Thyroid gland (tissue), 4 donors: Measurements from ENCODE around the gene MAL. TPM values are rescaled to one million over a fixed set of nuclear protein-coding genes. Genes with fewer than 3 reads are reported as not detected.

ENCODE experiments used
- DNase-seq, 2 donors: peaks; one replicate each; pipeline ENCODE4 v3.0.0-alpha.2; 2019
- H3K27ac ChIP-seq, 3 donors: fragments of 200-600 bp; sonication (generic); 1 replicate in 2 of 3; 2 replicates in 1 of 3; pipeline ENCODE4 v1.5.1; 2016 to 2019; ENCODE audit warnings: mild to moderate bottlenecking in 1 of 3, moderate library complexity in 1 of 3
- H3K27me3 ChIP-seq: fragments of 200-600 bp; sonication (generic); one replicate; pipeline ENCODE4 v1.5.1; 2019
- H3K36me3 ChIP-seq, 2 donors: fragments of 200-600 bp; sonication (generic); one replicate each; pipeline ENCODE4 v1.5.1; 2016 to 2019
- H3K4me1 ChIP-seq, 2 donors: fragments of 200-600 bp; sonication (generic); one replicate each; pipeline ENCODE4 v1.5.1; 2017 to 2019
- H3K4me3 ChIP-seq, 3 donors: fragments of 200-600 bp; sonication (generic); replicated peaks in 1 of 3; 1 replicate in 2 of 3; 2 replicates in 1 of 3; pipeline ENCODE4 v1.5.1; 2016; ENCODE audit warnings: mild to moderate bottlenecking in 1 of 3
- H3K9me3 ChIP-seq: fragments of 200-600 bp; sonication (generic); one replicate; pipeline ENCODE4 v1.5.1; 2017
- CTCF ChIP-seq, 6 experiments: fragments of 200-600 bp in 3 of 6; fragments of 450-650 bp in 3 of 6; sonication (generic) in 3 of 6; IDR thresholded peaks; one replicate each; pipeline ENCODE4 v1.5.1; 2016 to 2019; ENCODE audit warnings: antibody characterized with exemption in 6 of 6, mild to moderate bottlenecking in 2 of 6, inconsistent platforms in 1 of 6, moderate library complexity in 1 of 6
- POLR2A ChIP-seq, 2 donors: fragments of 450-650 bp; IDR thresholded peaks; one replicate each; pipeline ENCODE4 v1.6.1; 2017; ENCODE audit warnings: antibody characterized with exemption in 2 of 2, mild to moderate bottlenecking in 2 of 2, moderate library complexity in 1 of 2
- WGBS, 2 donors: methylation state at CpG; one replicate each; pipeline ENCODE4 v1.1.5; 2017; 5-methylcytosine and 5-hydroxymethylcytosine counted together
- intact Hi-C: fragments of 100-400 bp; cut with DNase I; formaldehyde crosslinking; loops from one replicate; pipeline ENCODE4 v1.15.1; 2023
- total RNA-seq, 4 donors: library from RNA; depleted of rRNA; stranded (reverse); fragments of >200 nt; gene quantifications; one replicate each; pipeline ENCODE4 v1.2.3, GENCODE V29; 2016

Gene MAL
- 10 to 100 TPM in 3 of 4 donors, 1 to 10 TPM in 1; 5.6 to 19.3 (median 13.3) TPM for total RNA-seq

DNA sequence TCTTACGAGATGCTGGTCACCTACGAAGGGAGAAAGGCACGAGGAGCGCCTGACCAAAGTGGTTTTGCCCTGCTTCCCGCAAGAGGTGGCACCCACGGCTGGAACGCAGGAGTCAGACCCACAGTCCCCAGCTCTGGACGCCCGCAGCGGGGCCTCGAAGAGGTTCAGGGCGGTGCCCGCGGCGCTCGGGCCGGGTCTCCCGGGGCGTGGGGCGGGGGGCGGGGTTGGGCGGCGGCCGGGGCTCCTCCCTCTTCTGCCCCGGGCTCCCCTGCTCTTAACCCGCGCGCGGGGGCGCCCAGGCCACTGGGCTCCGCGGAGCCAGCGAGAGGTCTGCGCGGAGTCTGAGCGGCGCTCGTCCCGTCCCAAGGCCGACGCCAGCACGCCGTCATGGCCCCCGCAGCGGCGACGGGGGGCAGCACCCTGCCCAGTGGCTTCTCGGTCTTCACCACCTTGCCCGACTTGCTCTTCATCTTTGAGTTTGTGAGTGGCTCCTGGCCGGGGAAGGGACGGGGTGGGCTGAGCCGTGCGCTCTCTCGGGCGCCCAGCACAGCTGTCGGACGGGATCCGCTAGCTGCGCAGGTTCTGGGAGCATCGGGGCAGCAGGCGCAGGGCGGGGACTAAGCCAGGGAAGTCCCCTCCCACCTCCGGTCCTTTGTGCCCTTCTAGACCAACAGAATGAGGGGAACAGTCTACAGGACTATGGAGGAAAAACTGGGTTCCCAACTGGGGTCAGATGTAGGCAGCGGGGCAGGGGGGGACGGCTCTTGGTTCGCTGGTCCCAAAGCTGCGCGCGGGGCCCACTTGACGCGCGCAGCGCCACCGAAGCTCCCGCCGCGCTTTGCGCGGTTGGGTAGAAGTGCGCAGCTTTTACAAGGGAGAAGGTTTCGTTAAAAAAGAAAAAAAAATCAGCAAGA lies at the start of gene MAL:
Gene MAL, plus strand, starts transcription at position 303 of the 914 bp plus-strand sequence. Its CDS starts 85 bp downstream, at position 388.
- peak within 1 kb of the TSS; percentile 34 to 45 (median 43) for H3K4me3 ChIP-seq
- H3K27ac ChIP-seq, result no peak within 1 kb of the TSS
- 3 to 4% methylated on average over 34 to 42 of the region's 81 CpGs for WGBS, 2 donors
- H3K9me3 ChIP-seq, result no peaks in the 10 kb centered on the region
- H3K36me3 ChIP-seq, result no peaks in the 10 kb centered on the region
- H3K4me1 ChIP-seq, result peaks cover 8 to 40% of the 10 kb centered on the region in 2 donors
- TF ChIP-seq CTCF (IDR thresholded peaks at IDR 0.05) (no peak), POLR2A (IDR thresholded peaks at IDR 0.05) (peak in 1 of 2 donors; percentile 47)
- H3K27me3 ChIP-seq, result no peaks in the 10 kb centered on the region
- intact Hi-C loops, result no loop called here
- peak; percentile 65 to 69 for DNase-seq

DNA sequence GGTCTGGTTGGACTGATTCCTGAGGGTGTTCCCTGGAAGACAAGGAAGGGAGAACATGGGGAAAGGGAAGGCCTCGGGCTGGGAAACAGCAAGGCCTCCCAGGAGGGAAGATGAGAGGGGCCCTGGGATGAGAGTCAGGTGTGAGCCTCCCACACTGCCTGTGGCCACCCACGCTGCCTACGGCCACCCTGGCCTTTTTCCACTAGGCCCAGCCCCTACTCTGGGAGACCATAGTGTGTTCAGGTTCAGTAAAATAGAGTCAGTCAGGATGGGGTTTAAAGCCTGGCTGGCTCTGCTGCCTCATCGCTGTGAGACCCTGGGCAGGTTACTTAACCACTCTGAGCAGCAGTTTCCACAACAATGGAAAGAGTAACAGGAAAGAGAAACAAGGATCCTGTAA lies 47.7 kb upstream of the MAL start:
- intact Hi-C loops, result no loop called here
- H3K4me3 ChIP-seq, result no peak overlapping the region
- H3K27ac ChIP-seq, result no peak overlapping the region
- H3K27me3 ChIP-seq, result no peaks in the 10 kb centered on the region
- no peaks in the 10 kb centered on the region for H3K36me3 ChIP-seq
- H3K4me1 ChIP-seq, result no peaks in the 10 kb centered on the region
- TF ChIP-seq POLR2A (IDR thresholded peaks at IDR 0.05), result no peak
- no peak for TF ChIP-seq CTCF (IDR thresholded peaks at IDR 0.05)
- 69 to 80% methylated on average over 4 of the region's 4 CpGs for WGBS, 2 donors
- DNase-seq, result no peak
- no peaks in the 10 kb centered on the region for H3K9me3 ChIP-seq

DNA sequence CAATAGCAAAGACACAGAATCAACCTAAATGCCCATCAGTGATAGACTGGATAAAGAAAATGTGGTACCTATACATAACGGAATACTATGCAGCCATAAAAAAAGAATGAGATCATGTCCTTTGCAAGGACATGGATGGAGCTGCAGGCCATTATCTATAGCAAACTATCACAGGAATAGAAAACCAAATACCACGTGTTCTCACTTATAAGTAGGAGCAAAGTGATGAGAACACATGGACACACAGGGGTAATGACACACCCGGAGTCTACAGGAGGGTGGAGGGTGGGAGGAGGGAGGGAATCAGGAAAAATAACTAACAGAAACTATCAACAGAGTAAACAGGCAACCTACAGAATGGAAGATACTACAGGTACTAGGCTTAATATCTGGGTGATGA lies 46.6 kb upstream of the MAL start:
- no peaks in the 10 kb centered on the region for H3K9me3 ChIP-seq
- no peaks in the 10 kb centered on the region for H3K4me1 ChIP-seq
- H3K27ac ChIP-seq, result no peak overlapping the region
- no peak for DNase-seq
- TF ChIP-seq POLR2A (IDR thresholded peaks at IDR 0.05) (no peak), CTCF (IDR thresholded peaks at IDR 0.05) (no peak)
- no peaks in the 10 kb centered on the region for H3K36me3 ChIP-seq
- no peak overlapping the region for H3K4me3 ChIP-seq
- 84 to 88% methylated on average over 3 of the region's 3 CpGs for WGBS, 2 donors
- H3K27me3 ChIP-seq, result no peaks in the 10 kb centered on the region
- intact Hi-C loops, result no loop called here

DNA sequence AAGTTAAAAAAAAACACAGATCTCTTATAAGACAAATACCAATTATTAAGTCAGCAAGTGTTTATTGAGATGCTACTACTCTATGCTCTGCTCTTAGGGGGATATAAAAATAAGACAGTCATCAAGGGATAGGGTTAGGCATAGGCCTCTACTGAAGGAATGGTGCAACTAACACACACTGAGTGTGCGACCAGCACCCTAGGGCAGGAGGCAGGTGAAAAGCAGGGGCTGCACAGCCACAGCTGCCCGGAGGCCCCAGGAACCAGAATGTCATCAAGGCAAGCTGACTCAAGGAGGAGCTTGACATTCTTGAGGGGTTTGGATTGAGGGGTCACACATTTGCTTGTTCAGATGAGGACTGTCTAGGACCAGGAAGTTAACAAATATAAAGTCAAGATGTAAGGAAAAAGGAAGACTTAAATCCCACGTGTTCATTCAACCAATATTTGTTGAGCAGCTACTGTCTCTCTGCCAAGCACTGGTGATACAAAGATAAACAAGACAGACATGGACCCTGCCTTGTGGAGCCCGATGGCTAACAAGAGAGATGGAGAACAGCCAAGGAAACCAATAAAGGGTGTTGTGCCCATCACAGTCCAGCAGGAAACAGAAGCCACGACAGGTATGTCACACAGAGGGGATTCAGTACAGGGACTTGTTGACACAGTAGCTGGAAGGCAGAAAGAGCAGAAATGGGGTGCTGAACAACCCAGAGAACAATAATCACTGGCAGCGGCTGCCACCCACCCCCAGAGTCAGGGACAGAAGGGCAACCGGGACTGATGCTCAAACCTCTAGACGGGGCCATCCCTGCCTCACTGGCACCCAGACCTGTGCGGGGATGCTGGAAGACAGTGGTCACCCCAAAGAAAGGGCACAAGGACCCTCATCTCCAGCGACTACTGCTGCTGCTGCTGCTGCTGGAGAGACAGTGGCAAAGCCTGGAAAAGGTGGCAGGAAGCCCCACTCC lies 45.8 kb upstream of the MAL start:
- no peak for DNase-seq
- Histone ChIP-seq H3K9me3 (no peaks in the 10 kb centered on the region), H3K4me3 (no peak overlapping the region), H3K27ac (no peak overlapping the region), H3K27me3 (no peaks in the 10 kb centered on the region), H3K36me3 (no peaks in the 10 kb centered on the region), H3K4me1 (no peaks in the 10 kb centered on the region)
- 78 to 84% methylated on average over 6 to 10 of the region's 10 CpGs for WGBS, 2 donors
- intact Hi-C loops, result loop anchor here (10.0 kb wide), 1 partner anchor 135 kb away; no protein-coding TSS in a partner anchor
- TF ChIP-seq POLR2A (IDR thresholded peaks at IDR 0.05), result no peak
- no peak for TF ChIP-seq CTCF (IDR thresholded peaks at IDR 0.05)
